NCI-H446 (cell line): ENCODE results near the gene NRF1.
"Not testable (repeated sequence)": the region's sequence is repeated elsewhere in the genome, so short reads cannot be mapped to it uniquely, and the experiment has no call there.

Experiments used
- DNase-seq, 2 experiments: peaks; one replicate each; lab custom pipeline; 2025; lab: John Stamatoyannopoulos, UW

NRF1 gene

DNA sequence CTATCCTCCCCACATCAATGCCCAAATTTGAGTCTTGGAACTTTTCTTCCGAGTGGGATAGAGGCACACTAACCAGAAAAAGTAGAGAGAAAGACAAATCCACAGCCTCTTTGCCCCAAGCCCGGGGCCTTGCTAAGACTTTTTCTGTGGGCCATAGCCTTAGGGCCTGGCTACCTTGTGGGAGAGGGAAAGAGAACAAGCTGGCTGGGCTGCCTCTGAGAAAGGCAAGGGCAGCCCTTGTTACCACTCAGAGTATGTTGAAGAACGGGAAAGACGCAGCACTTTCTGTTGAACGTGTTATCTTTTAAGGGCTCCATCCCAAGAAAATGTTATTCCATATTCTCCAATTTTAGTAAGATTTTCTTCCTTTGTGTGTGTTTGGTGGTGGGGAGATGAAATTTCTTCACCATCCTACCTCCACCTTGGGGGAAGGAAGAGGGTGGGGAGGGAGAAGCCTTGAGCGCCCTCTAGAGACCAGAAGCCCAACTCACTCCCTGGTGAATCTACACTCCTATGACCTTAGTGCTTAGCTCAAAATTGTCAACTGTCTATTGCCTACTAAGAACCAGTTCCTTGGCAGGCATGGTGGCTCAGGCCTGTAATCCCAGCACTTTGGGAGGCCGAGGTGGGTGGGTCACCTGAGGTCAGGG lies 3.9 kb upstream of the NRF1 start:
- no peak for DNase-seq

DNA sequence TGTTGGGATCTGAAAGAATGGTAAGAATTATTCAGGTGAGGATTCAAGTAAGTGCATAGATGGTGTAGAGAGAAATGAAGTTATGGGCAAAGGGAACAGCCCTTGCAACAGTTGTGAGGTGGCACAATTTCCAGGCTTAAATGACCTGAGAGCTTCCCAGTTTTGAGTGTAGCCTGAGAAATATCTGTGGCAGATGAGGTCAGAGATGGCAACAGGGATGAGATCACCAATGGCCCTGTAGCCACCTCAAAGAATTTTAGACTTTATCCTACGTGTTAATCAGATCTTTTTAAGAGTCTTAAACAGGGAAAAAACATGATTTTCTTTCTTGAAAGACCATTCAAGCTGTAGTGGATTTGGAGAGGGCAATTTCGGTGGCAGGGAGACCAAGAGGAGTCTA lies 1.9 kb upstream of the NRF1 start:
- no peak for DNase-seq

- DNase-seq, result no peak
Observed at GRCh38 chr7:129610709-129611245, 743 bp upstream of the NRF1 start.

GRCh38 chr7:129612112-129613015 lies 844 bp downstream of the NRF1 start:
- DNase-seq, result peak; percentile 14 to 18

GRCh38 chr7:129613016-129613337 lies 1.5 kb downstream of the NRF1 start:
- no peak for DNase-seq

- no peak for DNase-seq
Observed at GRCh38 chr7:129615018-129615417, 3.5 kb downstream of the NRF1 start.

DNA sequence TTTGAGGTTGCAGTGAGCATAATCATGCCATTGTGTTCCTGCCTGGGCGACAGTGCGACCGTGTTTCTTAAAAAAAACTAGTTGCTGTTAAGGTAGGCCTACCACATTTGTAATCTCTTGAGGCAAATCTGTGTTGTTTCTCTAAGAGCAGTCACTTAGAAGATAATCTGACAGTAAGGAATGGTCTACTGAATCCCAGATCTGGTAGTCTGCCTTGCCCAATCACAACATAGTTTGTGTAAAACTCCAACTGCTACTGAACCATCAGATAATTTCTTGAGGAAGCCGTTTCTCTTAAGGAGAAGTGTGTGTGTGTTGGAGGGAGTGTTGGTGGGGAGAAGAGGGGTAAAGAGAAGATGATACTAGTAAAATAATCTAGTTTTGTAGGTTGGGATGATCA lies 5.0 kb downstream of the NRF1 start:
- no peak for DNase-seq

GRCh38 chr7:129617178-129617577 lies 5.7 kb downstream of the NRF1 start:
- DNase-seq, result no peak

- DNase-seq, result no peak
Observed at GRCh38 chr7:129617652-129618051, 6.1 kb downstream of the NRF1 start.

DNA sequence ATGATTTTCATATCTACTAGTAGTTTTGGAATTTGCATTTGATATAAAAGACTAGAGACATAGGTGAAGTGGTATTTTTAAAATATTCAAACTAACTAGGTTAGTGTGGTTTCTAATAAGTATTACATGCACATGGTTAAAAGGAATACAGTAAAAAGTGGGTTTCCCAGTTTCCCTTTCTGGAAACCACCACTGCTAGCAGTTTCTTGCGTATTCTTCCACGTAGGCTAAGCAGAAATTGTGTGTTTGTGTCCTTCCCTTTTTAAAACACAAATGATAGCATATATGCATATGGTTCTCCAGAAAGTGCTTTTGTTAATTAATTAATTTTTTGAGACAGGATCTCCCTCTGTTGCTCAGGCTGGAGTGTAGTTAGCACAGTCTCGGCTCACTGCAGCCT lies 15.4 kb downstream of the NRF1 start:
- DNase-seq, result no peak

GRCh38 chr7:129630341-129630740 lies 18.8 kb downstream of the NRF1 start:
- no peak for DNase-seq

- DNase-seq, result no peak
Observed at GRCh38 chr7:129634361-129635034, 23.0 kb downstream of the NRF1 start.

- DNase-seq, result peak; percentile 39 to 52
Observed at GRCh38 chr7:129635300-129636029, 23.9 kb downstream of the NRF1 start.

DNA sequence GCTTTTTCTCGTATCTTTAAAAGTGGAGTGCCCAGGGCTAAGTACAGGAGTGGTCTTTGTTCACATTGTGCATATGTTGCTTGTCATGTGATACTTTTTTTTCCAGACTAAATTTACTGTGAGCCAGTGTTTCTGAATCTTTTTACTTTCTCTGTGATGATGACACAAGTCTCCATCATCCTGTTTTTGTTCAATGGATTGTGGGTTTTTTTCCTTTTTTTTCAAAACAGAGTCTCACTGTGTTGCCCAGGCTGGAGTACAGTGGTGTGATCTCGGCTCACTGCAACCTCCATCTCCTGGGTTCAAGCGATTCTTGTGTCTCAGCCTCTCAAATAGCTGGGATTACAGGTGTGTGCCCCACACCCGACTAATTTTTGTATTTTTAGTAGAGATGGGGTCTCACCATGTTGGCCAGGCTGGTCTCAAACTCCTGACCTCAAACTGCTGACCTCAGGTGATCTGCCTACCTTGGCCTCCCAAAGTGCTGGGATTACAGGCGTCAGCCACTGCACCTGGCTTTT lies 24.6 kb downstream of the NRF1 start:
- not testable (repeated sequence) for DNase-seq

DNA sequence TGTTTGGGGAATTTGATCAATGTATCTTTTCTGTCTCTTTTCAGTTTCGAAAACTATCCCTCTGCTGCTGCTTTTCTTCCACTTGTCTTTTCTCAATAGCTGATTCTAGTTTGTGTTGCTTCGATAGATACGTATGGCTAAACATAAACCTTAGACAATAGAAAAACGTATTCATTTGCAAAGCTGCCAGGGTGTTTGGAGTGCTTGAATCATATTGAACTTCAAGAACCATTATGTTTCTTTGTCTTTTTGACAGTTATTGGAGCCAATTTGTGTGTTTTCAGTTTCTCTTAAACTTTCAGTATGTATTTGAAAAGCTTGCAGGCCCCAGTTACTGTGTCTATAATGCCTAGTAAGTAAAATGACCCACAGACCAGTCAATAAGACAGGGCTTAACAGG lies 25.1 kb downstream of the NRF1 start:
- DNase-seq, result no peak

- no peak for DNase-seq
Observed at GRCh38 chr7:129640400-129640799, 28.9 kb downstream of the NRF1 start.

- DNase-seq, result no peak
Observed at GRCh38 chr7:129642871-129643549, 31.5 kb downstream of the NRF1 start.

DNA sequence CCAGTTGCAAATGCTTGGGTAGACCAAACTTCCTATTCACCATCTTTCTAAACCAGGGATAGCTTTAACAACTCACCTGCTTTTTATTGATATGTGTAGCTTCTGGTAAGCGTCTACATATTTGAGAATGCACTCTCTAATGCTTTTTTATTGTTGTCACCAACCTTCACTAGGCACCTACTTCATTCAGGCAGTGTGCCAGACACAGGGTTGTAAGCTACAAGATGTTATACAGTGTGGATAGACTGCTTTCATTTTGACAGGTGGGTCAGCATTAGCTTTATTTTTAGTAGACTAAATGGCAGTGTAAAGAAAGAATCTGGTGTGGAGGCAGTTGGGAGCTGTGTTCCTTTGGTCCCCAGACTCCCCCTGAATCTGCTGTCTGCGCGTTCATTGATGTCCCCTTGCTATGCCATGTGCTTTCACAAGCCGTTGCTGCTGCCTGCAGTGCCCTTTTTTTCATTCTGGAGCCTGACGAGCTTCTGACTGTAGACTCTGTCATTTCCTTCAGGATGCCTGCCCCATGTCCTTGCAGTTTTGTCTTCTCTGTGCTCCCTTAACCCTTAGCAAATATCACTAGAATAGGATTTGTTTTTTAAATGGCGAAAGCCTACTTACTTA lies 32.1 kb downstream of the NRF1 start:
- DNase-seq, result no peak

GRCh38 chr7:129644634-129645230 lies 33.2 kb downstream of the NRF1 start:
- DNase-seq, result peak; percentile 2 to 54

DNA sequence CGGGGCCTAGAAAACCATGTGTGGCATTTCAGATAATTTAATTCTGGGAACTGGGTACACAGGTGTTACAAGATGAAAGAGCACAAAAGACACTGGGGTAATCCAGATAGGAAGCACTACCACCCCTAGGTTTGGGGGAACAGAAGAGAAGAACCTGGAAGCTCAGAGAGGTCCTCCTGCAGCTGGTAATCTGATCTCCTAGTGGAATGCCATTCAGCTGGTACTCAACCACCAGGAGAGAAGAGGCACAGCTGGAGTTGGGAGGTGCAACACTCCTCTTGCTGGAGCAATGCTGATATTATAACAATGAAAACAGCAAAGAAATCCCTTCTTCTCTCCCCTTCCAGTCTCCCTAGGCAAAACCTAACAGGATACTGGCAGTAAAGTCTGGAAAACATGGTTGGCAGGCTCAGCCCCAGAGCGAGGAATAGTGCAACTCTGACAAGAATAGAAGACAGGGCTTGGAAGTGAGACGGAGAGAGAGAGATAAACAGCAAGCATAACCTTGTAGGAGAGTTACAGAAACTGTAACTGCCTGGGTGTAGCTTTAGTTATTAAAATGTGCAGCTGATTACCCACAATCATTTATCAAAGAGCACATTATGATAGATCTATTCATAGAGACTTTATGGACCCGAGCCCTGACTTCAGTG lies 35.0 kb downstream of the NRF1 start:
- no peak for DNase-seq
